B cell (primary cell): ENCODE data around the gene ACP1. TPM values are rescaled to one million over a fixed set of nuclear protein-coding genes. Genes with fewer than 3 reads are reported as not detected.
A peak's percentile ranks its signal among the peaks of the same experiment; 100 is the strongest.

Experiments used
- ATAC-seq: fragments of 200-7000 bp; cut with Tn5 transposase; one replicate; pipeline ENCODE4 v1.10.0; 2021; ENCODE audit warnings: low read depth, mild to moderate bottlenecking, moderate number of reproducible peaks, moderate library complexity
- CTCF ChIA-PET: fragments of 350-600 bp; sonication (Branson Sonifier 250); formaldehyde crosslinking; loops from one replicate; lab custom pipeline; 2021; ENCODE audit warnings: antibody characterized with exemption, inconsistent platforms; lab: Charles Lee
- POLR2A ChIA-PET: fragments of 350-600 bp; sonication (Branson Sonifier 250); formaldehyde crosslinking; loops from one replicate; lab custom pipeline; 2021; ENCODE audit warnings: antibody characterized with exemption; lab: Charles Lee
- DNase-seq: peaks from one replicate; pipeline ENCODE4 v3.0.0; 2013
- H2AFZ ChIP-seq: 2 replicates; pipeline ENCODE4 v1.6.1; 2012; ENCODE audit warnings: mild to moderate bottlenecking, low read depth, low read length; ENCODE audit not compliant: insufficient read depth, poor library complexity, severe bottlenecking
- H3K27ac ChIP-seq, 2 donors: 1 replicate in 1 of 2; 2 replicates in 1 of 2; pipeline ENCODE4 v1.5.1; 2012 to 2013; ENCODE audit warnings: low read length in 2 of 2, mild to moderate bottlenecking in 2 of 2, moderate library complexity in 1 of 2
- H3K27me3 ChIP-seq, 4 experiments: fragments of 200-600 bp in 1 of 4; sonication (generic) in 1 of 4; replicated peaks in 1 of 4; 1 replicate in 2 of 4; 2 replicates in 2 of 4; pipeline versions ENCODE4 v1.6.1 to v1.7.0; 2013 to 2016; ENCODE audit warnings: low read length in 3 of 4, mild to moderate bottlenecking in 2 of 4, mixed read lengths in 1 of 4, moderate library complexity in 1 of 4; ENCODE audit not compliant: insufficient read depth in 4 of 4, control insufficient read depth in 3 of 4; ENCODE audit errors: control extremely low read depth in 1 of 4
- H3K36me3 ChIP-seq, 2 experiments: replicated peaks in 1 of 2; 1 replicate in 1 of 2; 2 replicates in 1 of 2; pipeline versions ENCODE4 v1.6.1 to v1.7.1; 2013; ENCODE audit warnings: low read length in 1 of 2; ENCODE audit not compliant: insufficient read depth in 2 of 2, control insufficient read depth in 1 of 2; ENCODE audit errors: control extremely low read depth in 1 of 2, extremely low read depth in 1 of 2
- H3K4me1 ChIP-seq, 2 donors: fragments of 200-600 bp in 1 of 2; sonication (generic) in 1 of 2; 1 replicate in 1 of 2; 2 replicates in 1 of 2; pipeline versions ENCODE4 v1.5.1 to v1.6.1; 2013 to 2017; ENCODE audit warnings: low read length in 2 of 2; ENCODE audit not compliant: control insufficient read depth in 2 of 2, insufficient read depth in 2 of 2
- H3K4me2 ChIP-seq: replicated peaks from 2 replicates; pipeline ENCODE3; 2012; ENCODE audit warnings: mild to moderate bottlenecking, low read depth, low read length; ENCODE audit not compliant: poor library complexity, severe bottlenecking
- H3K4me3 ChIP-seq, 5 experiments: fragments of 200-600 bp in 1 of 5; sonication (generic) in 1 of 5; 1 replicate in 3 of 5; 2 replicates in 2 of 5; pipeline versions ENCODE4 v1.5.1 to v1.7.0; 2011 to 2016; ENCODE audit warnings: low read length in 4 of 5, mild to moderate bottlenecking in 4 of 5, low read depth in 2 of 5, control low read depth in 1 of 5, moderate library complexity in 1 of 5; ENCODE audit not compliant: insufficient read depth in 1 of 5; ENCODE audit errors: control extremely low read depth in 1 of 5, extremely low read depth in 1 of 5
- H3K79me2 ChIP-seq: fragments of 200-600 bp; sonication (generic); one replicate; pipeline ENCODE4 v1.6.0; 2016; ENCODE audit warnings: low read length; ENCODE audit not compliant: control insufficient read depth, insufficient read depth
- H3K9ac ChIP-seq: fragments of 200-600 bp; sonication (generic); 2 replicates; pipeline ENCODE4 v1.6.1; 2017; ENCODE audit warnings: mild to moderate bottlenecking, low read length, moderate library complexity
- H3K9me3 ChIP-seq, 3 donors: one replicate each; pipeline versions ENCODE4 v1.6.1 to v1.7.1; 2013; ENCODE audit warnings: low read length in 2 of 3; ENCODE audit not compliant: control insufficient read depth in 2 of 3, insufficient read depth in 1 of 3; ENCODE audit errors: control extremely low read depth in 1 of 3
- H4K20me1 ChIP-seq: 2 replicates; pipeline ENCODE4 v1.6.0; 2012; ENCODE audit warnings: mild to moderate bottlenecking, low read length; ENCODE audit not compliant: insufficient read depth, control insufficient read depth, poor library complexity, severe bottlenecking
- H3K27ac Mint-ChIP-seq: one replicate; pipeline ENCODE4 v1.8.0; 2021; ENCODE audit warnings: mixed read lengths
- H3K27me3 Mint-ChIP-seq: one replicate; pipeline ENCODE4 v1.8.0; 2021; ENCODE audit warnings: mixed read lengths
- H3K4me1 Mint-ChIP-seq: one replicate; pipeline ENCODE4 v1.8.0; 2021; ENCODE audit warnings: mixed read lengths
- H3K4me3 Mint-ChIP-seq: one replicate; pipeline ENCODE4 v1.8.0; 2021; ENCODE audit warnings: mixed read lengths
- H3K9me3 Mint-ChIP-seq: one replicate; pipeline ENCODE4 v1.8.0; 2022; ENCODE audit warnings: mixed read lengths; ENCODE audit not compliant: insufficient read depth
- CTCF ChIP-seq: fragments of 200-600 bp; IDR thresholded peaks from one replicate; pipeline ENCODE4 v1.8.0; 2022; ENCODE audit warnings: antibody characterized with exemption, mild to moderate bottlenecking
- EZH2 ChIP-seq: IDR thresholded peaks from 2 replicates; pipeline ENCODE4 v1.6.1; 2012; ENCODE audit warnings: borderline replicate concordance, low read depth, mild to moderate bottlenecking, moderate library complexity, low read length; ENCODE audit not compliant: insufficient read depth, poor library complexity, severe bottlenecking
- WGBS: methylation state at CpG from one replicate; pipeline ENCODE4 v1.1.5; 2013; ENCODE audit warnings: missing lambda C conversion rate; ENCODE audit not compliant: insufficient coverage; 5-methylcytosine and 5-hydroxymethylcytosine counted together
- intact Hi-C: fragments of 100-400 bp; cut with micrococcal nuclease; formaldehyde crosslinking; loops from one replicate; pipeline ENCODE4 v1.10.0; 2022
- polyA plus RNA-seq: library from polyadenylated mRNA; depleted of rRNA; stranded (reverse); fragments of >200 nt; gene quantifications from 2 replicates; pipeline ENCODE4 v1.2.3, GENCODE V29; 2012
- total RNA-seq, 2 donors: library from RNA; stranded (reverse); fragments of 120-200 nt in 1 of 2; gene quantifications; 1 replicate in 1 of 2; 2 replicates in 1 of 2; pipeline versions ENCODE4 v1.2.3 to v1.2.4, GENCODE V29; 2013 to 2022

ACP1 gene
- total and polyA plus RNA-seq, 2 donors (not counting 1 experiment from before 2014, with no cell fraction given), result 70.2 to 87.8 TPM

DNA sequence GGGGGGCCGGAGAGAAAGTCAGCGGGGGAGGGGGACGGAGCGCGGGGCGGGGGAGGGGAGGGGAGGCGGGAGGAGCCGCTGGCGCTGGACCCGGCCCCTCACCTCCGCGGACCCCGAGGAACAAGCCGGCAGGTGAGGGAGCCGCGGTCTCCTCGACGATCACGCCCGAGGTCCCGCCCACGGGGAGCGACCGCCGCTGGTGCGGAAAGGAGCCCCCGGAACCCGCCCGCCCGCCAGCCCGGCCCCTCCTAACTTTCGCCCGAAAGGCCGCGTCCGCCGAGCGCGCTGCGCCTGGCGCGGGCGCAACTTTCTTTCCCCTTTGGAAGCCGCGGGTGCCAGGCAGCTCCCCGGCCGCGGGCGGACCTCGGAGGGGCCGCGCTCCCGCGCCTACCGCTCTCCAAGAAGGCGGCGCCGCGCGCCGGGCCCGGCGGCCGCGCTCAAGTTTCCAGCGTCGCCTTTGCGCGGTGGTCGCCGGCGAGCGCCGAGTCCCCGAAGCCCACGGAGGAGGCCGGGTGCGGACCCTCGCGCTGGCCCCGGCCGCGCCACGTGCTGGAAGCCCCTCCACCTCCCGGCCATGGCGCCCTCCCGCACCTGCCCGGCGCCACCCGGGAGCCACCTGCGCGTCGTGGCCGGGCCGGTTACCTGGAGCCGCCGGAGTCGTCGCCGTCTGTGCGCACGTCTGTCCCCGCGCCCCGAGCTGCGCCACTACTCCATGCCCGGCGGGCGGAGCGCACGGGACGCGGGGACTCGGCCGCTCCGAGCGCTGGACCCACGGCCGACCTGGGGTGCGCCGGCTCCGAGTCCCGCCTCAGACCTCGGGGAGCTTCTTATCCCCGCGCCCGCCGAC lies 23.4 kb downstream of the ACP1 start, which contains the start of gene ALKAL2:
Gene ALKAL2 (minus strand): TSS at position 181 of the 847 bp plus-strand sequence. CDS start 256 bp downstream, outside the sequence.
- peaks cover 0 to 2% (median 0%) of the 10 kb centered on the region in 3 donors for H3K9me3 ChIP-seq
- peak within 1 kb of the TSS; percentile 71 for H3K4me2 ChIP-seq
- ChIA-PET POLR2A (no interaction called here), CTCF (interaction anchor here (0.7 kb wide), 1 partner anchor 17 kb away, joined by 3 read pairs; no protein-coding TSS in a partner anchor)
- Mint-ChIP-seq H3K27ac (peak within 1 kb of the TSS; percentile 6), H3K4me3 (peak within 1 kb of the TSS; percentile 64), H3K9me3 (no peaks in the 10 kb centered on the region), H3K4me1 (peaks cover 13% of the 10 kb centered on the region), H3K27me3 (peaks cover 26% of the 10 kb centered on the region)
- H3K79me2 ChIP-seq, result no peaks in the 10 kb centered on the region
- H4K20me1 ChIP-seq, result peaks cover 4% of the 10 kb centered on the region
- peak within 1 kb of the TSS; percentile 42 for H2AFZ ChIP-seq
- DNase-seq, result peak; percentile 47
- TF ChIP-seq EZH2 (no peak), CTCF (no peak)
- H3K27me3 ChIP-seq, result peaks cover 0 to 28% (median 19%) of the 10 kb centered on the region in 4 experiments
- ATAC-seq, result peak; percentile 44
- no peaks in the 10 kb centered on the region for H3K36me3 ChIP-seq
- peak within 1 kb of the TSS in 3 of 5 experiments; percentile 41 to 50 (median 42) for H3K4me3 ChIP-seq
- no peak within 1 kb of the TSS for H3K27ac ChIP-seq
- peaks cover 13 to 20% of the 10 kb centered on the region in 2 donors for H3K4me1 ChIP-seq
- peak within 1 kb of the TSS; percentile 50 for H3K9ac ChIP-seq
- intact Hi-C loops, result no loop called here
- WGBS, result 4% methylated on average over 117 of the region's 128 CpGs
